WTC11 (cell line): Measurements from ENCODE around the gene TRMT44. TPM values are rescaled to one million over a fixed set of nuclear protein-coding genes. Genes with fewer than 3 reads are reported as not detected.

Source experiments
- ATAC-seq: fragments of 200-7000 bp; cut with Tn5 transposase; 2 replicates; pipeline ENCODE4 v1.10.0; 2021; ENCODE audit warnings: mild to moderate bottlenecking, moderate library complexity
- CTCF ChIA-PET: fragments of 300-600 bp; sonication (Branson Sonifier 250); formaldehyde crosslinking; loops from one replicate; lab custom pipeline; 2021; ENCODE audit warnings: antibody characterized with exemption; lab: Charles Lee
- POLR2A ChIA-PET: fragments of 350-600 bp; sonication (Branson Sonifier 250); formaldehyde crosslinking; loops from one replicate; lab custom pipeline; 2021; ENCODE audit warnings: antibody characterized with exemption; lab: Charles Lee
- DNase-seq: peaks from one replicate; pipeline ENCODE4 v3.0.0; 2021; ENCODE audit warnings: low spot score
- H3K27ac Mint-ChIP-seq: 2 replicates; pipeline ENCODE4 v1.8.0; 2021; ENCODE audit warnings: mixed read lengths
- H3K27me3 Mint-ChIP-seq: 2 replicates; pipeline ENCODE4 v1.8.0; 2021; ENCODE audit warnings: low read depth, mild to moderate bottlenecking, moderate library complexity, mixed read lengths
- H3K36me3 Mint-ChIP-seq: 2 replicates; pipeline ENCODE4 v1.8.0; 2021; ENCODE audit warnings: mixed read lengths
- H3K4me1 Mint-ChIP-seq: 2 replicates; pipeline ENCODE4 v1.8.0; 2022; ENCODE audit warnings: mixed read lengths
- H3K4me3 Mint-ChIP-seq: 2 replicates; pipeline ENCODE4 v1.8.0; 2021; ENCODE audit warnings: mild to moderate bottlenecking, moderate library complexity, mixed read lengths
- H3K9me3 Mint-ChIP-seq: 2 replicates; pipeline ENCODE4 v1.8.0; 2021; ENCODE audit warnings: mixed read lengths
- CBFB ChIP-seq: sonication (generic); formaldehyde crosslinking; IDR thresholded peaks from 2 replicates; pipeline ENCODE4 v1.8.1; 2022; ENCODE audit warnings: mild to moderate bottlenecking, low read depth, missing genetic modification reagents
- CREM ChIP-seq: sonication (generic); formaldehyde crosslinking; IDR thresholded peaks from 2 replicates; pipeline ENCODE4 v1.8.1; 2022; ENCODE audit warnings: mild to moderate bottlenecking, missing genetic modification reagents, moderate library complexity
- FOXJ3 ChIP-seq: sonication (generic); formaldehyde crosslinking; IDR thresholded peaks from 2 replicates; pipeline ENCODE4 v1.9.0; 2021; ENCODE audit warnings: missing genetic modification reagents, mild to moderate bottlenecking, borderline replicate concordance
- FOXP1 ChIP-seq: sonication (generic); formaldehyde crosslinking; IDR thresholded peaks from 2 replicates; pipeline ENCODE4 v1.8.0; 2022; ENCODE audit warnings: missing genetic modification reagents, mild to moderate bottlenecking, moderate library complexity, borderline replicate concordance
- GABPB1 ChIP-seq: sonication (generic); formaldehyde crosslinking; IDR thresholded peaks from 2 replicates; pipeline ENCODE4 v1.8.1; 2023; ENCODE audit warnings: mild to moderate bottlenecking, missing genetic modification reagents
- NFATC4 ChIP-seq: fragments of 250-450 bp; sonication (Bioruptor Pico); IDR thresholded peaks from 2 replicates; pipeline ENCODE4 v1.9.0; 2021; ENCODE audit warnings: mild to moderate bottlenecking
- PRRX2 ChIP-seq: fragments of 250-450 bp; sonication (Bioruptor Pico); IDR thresholded peaks from 2 replicates; pipeline ENCODE4 v1.8.0; 2021; ENCODE audit warnings: mild to moderate bottlenecking
- RELA ChIP-seq: sonication (generic); formaldehyde crosslinking; IDR thresholded peaks from 2 replicates; pipeline ENCODE4 v1.8.1; 2022; ENCODE audit warnings: missing genetic modification reagents, mild to moderate bottlenecking, borderline replicate concordance
- SMAD3 ChIP-seq: sonication (generic); formaldehyde crosslinking; IDR thresholded peaks from 2 replicates; pipeline ENCODE4 v1.8.0; 2022; ENCODE audit warnings: missing genetic modification reagents, mild to moderate bottlenecking, borderline replicate concordance
- SOX15 ChIP-seq: fragments of 250-450 bp; sonication (Bioruptor Pico); IDR thresholded peaks from 2 replicates; pipeline ENCODE4 v1.9.0; 2021; ENCODE audit warnings: mild to moderate bottlenecking
- TEAD4 ChIP-seq: sonication (generic); formaldehyde crosslinking; IDR thresholded peaks from 2 replicates; pipeline ENCODE4 v1.8.0; 2022; ENCODE audit warnings: mild to moderate bottlenecking, missing genetic modification reagents
- ZBTB21 ChIP-seq: sonication (generic); formaldehyde crosslinking; IDR thresholded peaks from 2 replicates; pipeline ENCODE4 v1.8.1; 2023; ENCODE audit warnings: mild to moderate bottlenecking, missing genetic modification reagents, borderline replicate concordance
- ZNF121 ChIP-seq: sonication (generic); formaldehyde crosslinking; IDR thresholded peaks from 2 replicates; pipeline ENCODE4 v1.8.0; 2023; ENCODE audit warnings: missing genetic modification reagents
- ZNF138 ChIP-seq: sonication (generic); formaldehyde crosslinking; conservative IDR thresholded peaks from 2 replicates; pipeline ENCODE4 v1.8.1; 2022; ENCODE audit warnings: mild to moderate bottlenecking, moderate library complexity, missing genetic modification reagents
- ZNF219 ChIP-seq: sonication (generic); formaldehyde crosslinking; IDR thresholded peaks from 2 replicates; pipeline ENCODE4 v1.8.0; 2023; ENCODE audit warnings: missing genetic modification reagents, mild to moderate bottlenecking, borderline replicate concordance
- ZNF423 ChIP-seq: fragments of 250-450 bp; sonication (Bioruptor Pico); IDR thresholded peaks from 2 replicates; pipeline ENCODE4 v2.1.2; 2022; ENCODE audit warnings: mild to moderate bottlenecking, moderate library complexity
- total RNA-seq: library from RNA; stranded (reverse); gene quantifications from 3 replicates; pipeline ENCODE4 v1.2.3, GENCODE V29; 2021
- TF ChIP-seq, protein P1 (sequence below): fragments of 250-450 bp; sonication (Bioruptor Pico); IDR thresholded peaks from 2 replicates; pipeline ENCODE4 v1.9.0; 2021; ENCODE audit warnings: mild to moderate bottlenecking, borderline replicate concordance
- TF ChIP-seq, protein P2 (sequence below): sonication (generic); formaldehyde crosslinking; IDR thresholded peaks from 2 replicates; pipeline ENCODE4 v1.8.1; 2022; ENCODE audit warnings: missing genetic modification reagents, borderline replicate concordance
- TF ChIP-seq, protein P3 (sequence below): sonication (generic); formaldehyde crosslinking; IDR thresholded peaks from 2 replicates; pipeline ENCODE4 v1.8.0; 2023; ENCODE audit warnings: mild to moderate bottlenecking, missing genetic modification reagents

Gene TRMT44
- total RNA-seq, 1 experiment from 2014 or later: 28.4 TPM

DNA sequence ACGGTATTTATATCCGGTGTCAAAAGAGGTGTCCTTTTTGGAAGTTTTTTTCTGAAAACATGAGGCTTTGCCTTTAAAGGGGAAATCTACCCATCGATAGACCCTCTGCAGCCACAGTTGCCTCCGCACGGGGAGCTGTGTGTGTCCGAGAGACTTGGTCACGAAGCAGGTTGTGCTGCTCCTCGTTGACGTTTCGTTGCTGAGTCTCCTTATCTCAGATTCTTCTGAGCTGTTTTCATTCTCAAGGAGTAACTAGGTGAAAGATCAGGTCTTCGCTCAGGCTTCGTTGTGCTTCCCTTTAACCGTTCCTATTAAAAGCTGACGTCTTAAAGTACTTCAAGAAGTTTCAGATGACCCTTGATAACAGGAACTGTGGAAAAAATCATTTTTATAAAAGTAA lies 23.8 kb downstream of the TRMT44 start:
- POLR2A ChIA-PET: no interaction called here
- TF ChIP-seq, protein P1, sequence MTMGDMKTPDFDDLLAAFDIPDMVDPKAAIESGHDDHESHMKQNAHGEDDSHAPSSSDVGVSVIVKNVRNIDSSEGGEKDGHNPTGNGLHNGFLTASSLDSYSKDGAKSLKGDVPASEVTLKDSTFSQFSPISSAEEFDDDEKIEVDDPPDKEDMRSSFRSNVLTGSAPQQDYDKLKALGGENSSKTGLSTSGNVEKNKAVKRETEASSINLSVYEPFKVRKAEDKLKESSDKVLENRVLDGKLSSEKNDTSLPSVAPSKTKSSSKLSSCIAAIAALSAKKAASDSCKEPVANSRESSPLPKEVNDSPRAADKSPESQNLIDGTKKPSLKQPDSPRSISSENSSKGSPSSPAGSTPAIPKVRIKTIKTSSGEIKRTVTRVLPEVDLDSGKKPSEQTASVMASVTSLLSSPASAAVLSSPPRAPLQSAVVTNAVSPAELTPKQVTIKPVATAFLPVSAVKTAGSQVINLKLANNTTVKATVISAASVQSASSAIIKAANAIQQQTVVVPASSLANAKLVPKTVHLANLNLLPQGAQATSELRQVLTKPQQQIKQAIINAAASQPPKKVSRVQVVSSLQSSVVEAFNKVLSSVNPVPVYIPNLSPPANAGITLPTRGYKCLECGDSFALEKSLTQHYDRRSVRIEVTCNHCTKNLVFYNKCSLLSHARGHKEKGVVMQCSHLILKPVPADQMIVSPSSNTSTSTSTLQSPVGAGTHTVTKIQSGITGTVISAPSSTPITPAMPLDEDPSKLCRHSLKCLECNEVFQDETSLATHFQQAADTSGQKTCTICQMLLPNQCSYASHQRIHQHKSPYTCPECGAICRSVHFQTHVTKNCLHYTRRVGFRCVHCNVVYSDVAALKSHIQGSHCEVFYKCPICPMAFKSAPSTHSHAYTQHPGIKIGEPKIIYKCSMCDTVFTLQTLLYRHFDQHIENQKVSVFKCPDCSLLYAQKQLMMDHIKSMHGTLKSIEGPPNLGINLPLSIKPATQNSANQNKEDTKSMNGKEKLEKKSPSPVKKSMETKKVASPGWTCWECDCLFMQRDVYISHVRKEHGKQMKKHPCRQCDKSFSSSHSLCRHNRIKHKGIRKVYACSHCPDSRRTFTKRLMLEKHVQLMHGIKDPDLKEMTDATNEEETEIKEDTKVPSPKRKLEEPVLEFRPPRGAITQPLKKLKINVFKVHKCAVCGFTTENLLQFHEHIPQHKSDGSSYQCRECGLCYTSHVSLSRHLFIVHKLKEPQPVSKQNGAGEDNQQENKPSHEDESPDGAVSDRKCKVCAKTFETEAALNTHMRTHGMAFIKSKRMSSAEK (CRISPR knock-in tag): no peak
- TF ChIP-seq RELA (CRISPR knock-in tag) (no peak), ZBTB21 (no peak), SOX15 (CRISPR knock-in tag) (no peak), ZNF121 (no peak), ZNF423 (CRISPR knock-in tag) (no peak), FOXJ3 (no peak), CREM (CRISPR knock-in tag) (no peak), ZNF138 (CRISPR knock-in tag) (no peak), ZNF219 (no peak), TEAD4 (no peak), NFATC4 (CRISPR knock-in tag) (no peak), GABPB1 (CRISPR knock-in tag) (no peak), SMAD3 (CRISPR knock-in tag) (no peak), FOXP1 (CRISPR knock-in tag) (no peak), PRRX2 (CRISPR knock-in tag) (no peak), CBFB (no peak)
- TF ChIP-seq, protein P2, sequence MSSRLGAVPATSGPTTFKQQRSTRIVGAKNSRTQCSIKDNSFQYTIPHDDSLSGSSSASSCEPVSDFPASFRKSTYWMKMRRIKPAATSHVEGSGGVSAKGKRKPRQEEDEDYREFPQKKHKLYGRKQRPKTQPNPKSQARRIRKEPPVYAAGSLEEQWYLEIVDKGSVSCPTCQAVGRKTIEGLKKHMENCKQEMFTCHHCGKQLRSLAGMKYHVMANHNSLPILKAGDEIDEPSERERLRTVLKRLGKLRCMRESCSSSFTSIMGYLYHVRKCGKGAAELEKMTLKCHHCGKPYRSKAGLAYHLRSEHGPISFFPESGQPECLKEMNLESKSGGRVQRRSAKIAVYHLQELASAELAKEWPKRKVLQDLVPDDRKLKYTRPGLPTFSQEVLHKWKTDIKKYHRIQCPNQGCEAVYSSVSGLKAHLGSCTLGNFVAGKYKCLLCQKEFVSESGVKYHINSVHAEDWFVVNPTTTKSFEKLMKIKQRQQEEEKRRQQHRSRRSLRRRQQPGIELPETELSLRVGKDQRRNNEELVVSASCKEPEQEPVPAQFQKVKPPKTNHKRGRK (CRISPR knock-in tag): no peak
- TF ChIP-seq, protein P3, sequence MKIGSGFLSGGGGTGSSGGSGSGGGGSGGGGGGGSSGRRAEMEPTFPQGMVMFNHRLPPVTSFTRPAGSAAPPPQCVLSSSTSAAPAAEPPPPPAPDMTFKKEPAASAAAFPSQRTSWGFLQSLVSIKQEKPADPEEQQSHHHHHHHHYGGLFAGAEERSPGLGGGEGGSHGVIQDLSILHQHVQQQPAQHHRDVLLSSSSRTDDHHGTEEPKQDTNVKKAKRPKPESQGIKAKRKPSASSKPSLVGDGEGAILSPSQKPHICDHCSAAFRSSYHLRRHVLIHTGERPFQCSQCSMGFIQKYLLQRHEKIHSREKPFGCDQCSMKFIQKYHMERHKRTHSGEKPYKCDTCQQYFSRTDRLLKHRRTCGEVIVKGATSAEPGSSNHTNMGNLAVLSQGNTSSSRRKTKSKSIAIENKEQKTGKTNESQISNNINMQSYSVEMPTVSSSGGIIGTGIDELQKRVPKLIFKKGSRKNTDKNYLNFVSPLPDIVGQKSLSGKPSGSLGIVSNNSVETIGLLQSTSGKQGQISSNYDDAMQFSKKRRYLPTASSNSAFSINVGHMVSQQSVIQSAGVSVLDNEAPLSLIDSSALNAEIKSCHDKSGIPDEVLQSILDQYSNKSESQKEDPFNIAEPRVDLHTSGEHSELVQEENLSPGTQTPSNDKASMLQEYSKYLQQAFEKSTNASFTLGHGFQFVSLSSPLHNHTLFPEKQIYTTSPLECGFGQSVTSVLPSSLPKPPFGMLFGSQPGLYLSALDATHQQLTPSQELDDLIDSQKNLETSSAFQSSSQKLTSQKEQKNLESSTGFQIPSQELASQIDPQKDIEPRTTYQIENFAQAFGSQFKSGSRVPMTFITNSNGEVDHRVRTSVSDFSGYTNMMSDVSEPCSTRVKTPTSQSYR (CRISPR knock-in tag): no peak
- no peaks in the 10 kb centered on the region for H3K27me3 Mint-ChIP-seq
- no peak overlapping the region for H3K27ac Mint-ChIP-seq
- DNase-seq (no peak), ATAC-seq (no peak)
- peaks cover 33% of the 10 kb centered on the region for H3K36me3 Mint-ChIP-seq
- CTCF ChIA-PET: interaction anchor here (1.4 to 1.9 kb wide), 2 partner anchors 83 to 143 kb away, joined by 4 to 5 read pairs; no protein-coding TSS in a partner anchor
- no peak overlapping the region for H3K4me3 Mint-ChIP-seq
- peaks cover 8% of the 10 kb centered on the region; the same call in 1 of the 2 replicates for H3K4me1 Mint-ChIP-seq
- H3K9me3 Mint-ChIP-seq: no peaks in the 10 kb centered on the region
